ENCODE results near the gene RBMS3. TPM values are rescaled to one million over a fixed set of nuclear protein-coding genes. Genes with fewer than 3 reads are reported as not detected.

RBMS3 gene
- total RNA-seq, 5 donors from 2014 or later (not counting 1 experiment from before 2014, with no cell fraction given) = 0.62 to 2.9 (median 1.4) TPM

- WGBS (ENCODE audit: insufficient coverage) = 55% methylated on average over 1 of the region's 3 CpGs
- ChIA-PET POLR2A (no interaction called here), CTCF (interaction anchor here in 1 of 2 donors (0.6 kb wide), 1 partner anchor 23 kb away, joined by 3 read pairs; no protein-coding TSS in a partner anchor)
- DNase-seq (no peak), ATAC-seq (replicated peaks in 1 of 4) (no peak)
- Mint-ChIP-seq H3K27ac (no peak overlapping the region), H3K9me3 (peaks cover 4 to 18% (median 9%) of the 10 kb centered on the region in 3 donors), H3K27me3 (no peaks in the 10 kb centered on the region), H3K4me3 (no peak overlapping the region), H3K4me1 (no peaks in the 10 kb centered on the region), H3K36me3 (no peaks in the 10 kb centered on the region)
- no peak overlapping the region for H3K27ac ChIP-seq (ENCODE audit: low read length)
- H3K4me3 ChIP-seq (ENCODE audit: control insufficient read depth in 1 of 2, extremely low read depth in 1 of 2, low read length in 1 of 2) = no peak overlapping the region
- no peaks in the 10 kb centered on the region for H3K9me3 ChIP-seq
- no peaks in the 10 kb centered on the region for H3K36me3 ChIP-seq (ENCODE audit: control insufficient read depth in 2 of 2, extremely low read depth in 1 of 2, insufficient read depth in 1 of 2, low read length in 1 of 2)
- H3K27me3 ChIP-seq (replicated peaks in 1 of 2; ENCODE audit: control insufficient read depth in 2 of 2, extremely low read depth in 1 of 2, insufficient read depth in 2 of 2, low read length in 1 of 2) = no peaks in the 10 kb centered on the region
- H3K4me1 ChIP-seq (ENCODE audit: control insufficient read depth in 1 of 2, extremely low read depth in 1 of 2, insufficient read depth in 2 of 2, low read length in 2 of 2) = no peaks in the 10 kb centered on the region
Measured at GRCh38 chr3:29397406-29397805, 116.5 kb downstream of the RBMS3 start.

GRCh38 chr3:29398787-29399186 is 117.9 kb downstream of the RBMS3 start:
- ATAC-seq (replicated peaks in 1 of 4) = no peak
- Histone ChIP-seq H3K4me3 (ENCODE audit: control insufficient read depth in 1 of 2, extremely low read depth in 1 of 2, low read length in 1 of 2) (no peak overlapping the region), H3K9me3 (no peaks in the 10 kb centered on the region), H3K27me3 (replicated peaks in 1 of 2; ENCODE audit: control insufficient read depth in 2 of 2, extremely low read depth in 1 of 2, insufficient read depth in 2 of 2, low read length in 1 of 2) (no peaks in the 10 kb centered on the region), H3K27ac (ENCODE audit: low read length) (no peak overlapping the region), H3K36me3 (ENCODE audit: control insufficient read depth in 2 of 2, extremely low read depth in 1 of 2, insufficient read depth in 1 of 2, low read length in 1 of 2) (no peaks in the 10 kb centered on the region), H3K4me1 (ENCODE audit: control insufficient read depth in 1 of 2, extremely low read depth in 1 of 2, insufficient read depth in 2 of 2, low read length in 2 of 2) (no peaks in the 10 kb centered on the region)
- WGBS (ENCODE audit: insufficient coverage) = no CpG with 5 or more reads among the region's 4 CpGs
- ChIA-PET POLR2A (no interaction called here), CTCF (no interaction called here)
- Mint-ChIP-seq H3K36me3 (no peaks in the 10 kb centered on the region), H3K27ac (no peak overlapping the region), H3K4me3 (no peak overlapping the region), H3K4me1 (no peaks in the 10 kb centered on the region), H3K27me3 (no peaks in the 10 kb centered on the region), H3K9me3 (peaks cover 0 to 14% (median 6%) of the 10 kb centered on the region in 3 donors)
- no peak for DNase-seq

- Mint-ChIP-seq H3K4me3 (no peak overlapping the region), H3K4me1 (no peaks in the 10 kb centered on the region), H3K36me3 (no peaks in the 10 kb centered on the region), H3K27ac (no peak overlapping the region), H3K27me3 (no peaks in the 10 kb centered on the region), H3K9me3 (no peaks in the 10 kb centered on the region)
- Histone ChIP-seq H3K27me3 (replicated peaks in 1 of 2; ENCODE audit: control insufficient read depth in 2 of 2, extremely low read depth in 1 of 2, insufficient read depth in 2 of 2, low read length in 1 of 2) (no peaks in the 10 kb centered on the region), H3K27ac (ENCODE audit: low read length) (no peak overlapping the region), H3K4me1 (ENCODE audit: control insufficient read depth in 1 of 2, extremely low read depth in 1 of 2, insufficient read depth in 2 of 2, low read length in 2 of 2) (no peaks in the 10 kb centered on the region), H3K4me3 (ENCODE audit: control insufficient read depth in 1 of 2, extremely low read depth in 1 of 2, low read length in 1 of 2) (no peak overlapping the region), H3K36me3 (ENCODE audit: control insufficient read depth in 2 of 2, extremely low read depth in 1 of 2, insufficient read depth in 1 of 2, low read length in 1 of 2) (no peaks in the 10 kb centered on the region), H3K9me3 (no peaks in the 10 kb centered on the region)
- no CpG with 5 or more reads among the region's 1 CpG for WGBS (ENCODE audit: insufficient coverage)
- POLR2A ChIA-PET = no interaction called here
- CTCF ChIA-PET = no interaction called here
- ATAC-seq (replicated peaks in 1 of 4) (no peak), DNase-seq (no peak)
Measured at GRCh38 chr3:29406291-29406832, 125.5 kb downstream of the RBMS3 start.

- no peaks in the 10 kb centered on the region for H3K36me3 Mint-ChIP-seq
- no peaks in the 10 kb centered on the region for H3K27me3 ChIP-seq (replicated peaks in 1 of 2; ENCODE audit: control insufficient read depth in 2 of 2, extremely low read depth in 1 of 2, insufficient read depth in 2 of 2, low read length in 1 of 2)
- no peak overlapping the region for H3K27ac ChIP-seq (ENCODE audit: low read length)
- WGBS (ENCODE audit: insufficient coverage) = no CpG with 5 or more reads among the region's 3 CpGs
- CTCF ChIA-PET = no interaction called here
- H3K27ac Mint-ChIP-seq = no peak overlapping the region
- no peaks in the 10 kb centered on the region for H3K4me1 Mint-ChIP-seq
- ATAC-seq (replicated peaks in 1 of 4) = no peak
- H3K36me3 ChIP-seq (ENCODE audit: control insufficient read depth in 2 of 2, extremely low read depth in 1 of 2, insufficient read depth in 1 of 2, low read length in 1 of 2) = no peaks in the 10 kb centered on the region
- no peaks in the 10 kb centered on the region for H3K27me3 Mint-ChIP-seq
- no peaks in the 10 kb centered on the region for H3K4me1 ChIP-seq (ENCODE audit: control insufficient read depth in 1 of 2, extremely low read depth in 1 of 2, insufficient read depth in 2 of 2, low read length in 2 of 2)
- no peak overlapping the region for H3K4me3 Mint-ChIP-seq
- DNase-seq = no peak
- H3K9me3 ChIP-seq = no peaks in the 10 kb centered on the region
- POLR2A ChIA-PET = no interaction called here
- no peak overlapping the region for H3K4me3 ChIP-seq (ENCODE audit: control insufficient read depth in 1 of 2, extremely low read depth in 1 of 2, low read length in 1 of 2)
- no peaks in the 10 kb centered on the region for H3K9me3 Mint-ChIP-seq
Measured at GRCh38 chr3:29408676-29409075, 127.8 kb downstream of the RBMS3 start.

DNA sequence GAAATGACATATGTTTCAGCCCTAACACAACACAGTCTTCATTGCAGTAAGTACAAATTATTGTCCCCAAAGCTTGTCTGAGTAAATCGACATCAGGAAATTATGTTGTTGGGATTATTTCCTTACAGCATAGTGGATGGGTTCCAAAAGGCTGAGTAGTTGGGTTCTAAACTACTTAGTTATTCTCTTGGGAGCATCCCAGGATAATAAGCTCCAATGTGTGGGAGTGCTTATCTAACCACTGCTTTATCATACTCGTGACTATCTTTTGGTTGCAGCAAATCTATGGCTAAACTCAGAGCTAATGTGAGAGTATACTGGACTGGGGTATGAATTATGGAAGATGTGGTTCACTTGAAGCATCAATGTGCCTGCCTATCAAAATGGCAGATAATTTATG is 128.5 kb downstream of the RBMS3 start:
- Mint-ChIP-seq H3K4me1 (no peaks in the 10 kb centered on the region), H3K9me3 (no peaks in the 10 kb centered on the region), H3K27me3 (no peaks in the 10 kb centered on the region), H3K4me3 (no peak overlapping the region), H3K27ac (no peak overlapping the region), H3K36me3 (no peaks in the 10 kb centered on the region)
- ChIA-PET CTCF (interaction anchor here in 1 of 2 donors (0.6 kb wide), 1 partner anchor 101 kb away, joined by 3 read pairs; no protein-coding TSS in a partner anchor), POLR2A (no interaction called here)
- no peaks in the 10 kb centered on the region for H3K4me1 ChIP-seq (ENCODE audit: control insufficient read depth in 1 of 2, extremely low read depth in 1 of 2, insufficient read depth in 2 of 2, low read length in 2 of 2)
- H3K27ac ChIP-seq (ENCODE audit: low read length) = no peak overlapping the region
- H3K27me3 ChIP-seq (replicated peaks in 1 of 2; ENCODE audit: control insufficient read depth in 2 of 2, extremely low read depth in 1 of 2, insufficient read depth in 2 of 2, low read length in 1 of 2) = no peaks in the 10 kb centered on the region
- H3K36me3 ChIP-seq (ENCODE audit: control insufficient read depth in 2 of 2, extremely low read depth in 1 of 2, insufficient read depth in 1 of 2, low read length in 1 of 2) = no peaks in the 10 kb centered on the region
- no peak overlapping the region for H3K4me3 ChIP-seq (ENCODE audit: control insufficient read depth in 1 of 2, extremely low read depth in 1 of 2, low read length in 1 of 2)
- H3K9me3 ChIP-seq = no peaks in the 10 kb centered on the region
- DNase-seq (no peak), ATAC-seq (replicated peaks in 1 of 4) (no peak)
- no CpG with 5 or more reads among the region's 2 CpGs for WGBS (ENCODE audit: insufficient coverage)

DNA sequence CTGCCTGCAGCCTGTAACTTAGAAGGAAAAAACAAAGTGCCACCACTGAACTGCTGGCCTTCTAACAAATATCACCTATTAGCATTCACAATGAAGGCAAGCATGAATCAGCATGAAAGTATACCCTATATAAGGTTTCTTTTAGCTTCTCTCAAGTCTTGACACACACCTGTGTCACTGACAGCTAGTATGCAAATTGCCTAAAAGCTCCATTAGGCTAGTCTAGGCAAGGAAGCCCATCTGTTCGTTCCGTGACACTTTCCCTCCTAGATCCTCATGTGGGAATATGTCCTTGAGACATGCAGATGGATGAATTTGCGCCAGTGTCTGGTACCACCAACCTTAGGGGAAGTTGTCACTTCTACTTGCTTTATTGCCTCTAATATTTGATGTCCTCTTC is 129.3 kb downstream of the RBMS3 start:
- no CpG with 5 or more reads among the region's 3 CpGs for WGBS (ENCODE audit: insufficient coverage)

More for the DNA sequence above, 129.3 kb downstream of the RBMS3 start:
- no peak for DNase-seq
- Histone ChIP-seq H3K9me3 (no peaks in the 10 kb centered on the region), H3K4me1 (ENCODE audit: control insufficient read depth in 1 of 2, extremely low read depth in 1 of 2, insufficient read depth in 2 of 2, low read length in 2 of 2) (no peaks in the 10 kb centered on the region), H3K4me3 (ENCODE audit: control insufficient read depth in 1 of 2, extremely low read depth in 1 of 2, low read length in 1 of 2) (no peak overlapping the region), H3K27ac (ENCODE audit: low read length) (no peak overlapping the region), H3K36me3 (ENCODE audit: control insufficient read depth in 2 of 2, extremely low read depth in 1 of 2, insufficient read depth in 1 of 2, low read length in 1 of 2) (no peaks in the 10 kb centered on the region), H3K27me3 (replicated peaks in 1 of 2; ENCODE audit: control insufficient read depth in 2 of 2, extremely low read depth in 1 of 2, insufficient read depth in 2 of 2, low read length in 1 of 2) (no peaks in the 10 kb centered on the region)
- no peaks in the 10 kb centered on the region for H3K27me3 Mint-ChIP-seq
- CTCF ChIA-PET = no interaction called here
- no peaks in the 10 kb centered on the region for H3K36me3 Mint-ChIP-seq
- H3K4me3 Mint-ChIP-seq = no peak overlapping the region
- POLR2A ChIA-PET = no interaction called here
- no peak overlapping the region for H3K27ac Mint-ChIP-seq
- H3K9me3 Mint-ChIP-seq = no peaks in the 10 kb centered on the region
- no peak for ATAC-seq (replicated peaks in 1 of 4)
- no peaks in the 10 kb centered on the region for H3K4me1 Mint-ChIP-seq

All from T-cell (primary cell).